ENCODE results near the gene FLT3.

DNA sequence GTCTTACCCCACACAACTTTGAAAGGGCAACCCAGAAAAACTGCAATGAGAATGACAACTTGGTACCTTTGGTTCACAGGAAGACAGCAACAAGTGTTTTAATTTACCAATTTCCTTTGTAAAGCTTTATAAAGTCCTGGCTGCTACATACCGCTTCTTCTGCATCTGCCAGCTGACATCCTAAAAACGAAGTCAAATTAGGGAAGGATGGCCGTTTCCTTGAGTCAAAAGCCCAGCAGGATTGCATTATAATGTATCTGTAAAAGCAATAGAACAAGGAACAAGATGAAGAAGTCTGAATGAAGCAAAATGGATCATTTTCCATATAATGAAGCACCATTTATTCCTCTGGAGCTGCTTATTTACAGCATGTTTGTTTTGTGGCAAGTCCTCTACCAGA is 86.1 kb downstream of the FLT3 start:
- TF ChIP-seq POLR2AphosphoS5 (IDR thresholded peaks at IDR 0.05) = no peak
- no peak for TF ChIP-seq POLR2A (IDR thresholded peaks at IDR 0.05)

Data from sigmoid colon (tissue), 4 donors.